Sigmoid colon (tissue), 4 donors: ENCODE data around the gene DNAJB12.

Source experiments
- EP300 ChIP-seq, 4 donors: sonication (generic); formaldehyde crosslinking; IDR thresholded peaks; one replicate each; pipeline ENCODE4 v1.6.1; 2017; ENCODE audit warnings: antibody characterized with exemption in 4 of 4
- POLR2A ChIP-seq, 2 donors: fragments of 450-650 bp; IDR thresholded peaks; one replicate each; pipeline ENCODE4 v1.6.1; 2016; ENCODE audit warnings: antibody characterized with exemption in 2 of 2, mild to moderate bottlenecking in 2 of 2, moderate library complexity in 2 of 2
- POLR2AphosphoS5 ChIP-seq, 4 donors: sonication (generic); formaldehyde crosslinking; IDR thresholded peaks; one replicate each; pipeline ENCODE4 v1.6.1; 2017; ENCODE audit warnings: antibody characterized with exemption in 4 of 4
- TF ChIP-seq, protein P1 (sequence below), 4 experiments: fragments of 450-650 bp in 3 of 4; fragments of 200-600 bp in 1 of 4; IDR thresholded peaks; one replicate each; pipeline ENCODE4 v1.5.1; 2016 to 2019; ENCODE audit warnings: antibody characterized with exemption in 4 of 4, mild to moderate bottlenecking in 3 of 4, moderate library complexity in 2 of 4

DNA sequence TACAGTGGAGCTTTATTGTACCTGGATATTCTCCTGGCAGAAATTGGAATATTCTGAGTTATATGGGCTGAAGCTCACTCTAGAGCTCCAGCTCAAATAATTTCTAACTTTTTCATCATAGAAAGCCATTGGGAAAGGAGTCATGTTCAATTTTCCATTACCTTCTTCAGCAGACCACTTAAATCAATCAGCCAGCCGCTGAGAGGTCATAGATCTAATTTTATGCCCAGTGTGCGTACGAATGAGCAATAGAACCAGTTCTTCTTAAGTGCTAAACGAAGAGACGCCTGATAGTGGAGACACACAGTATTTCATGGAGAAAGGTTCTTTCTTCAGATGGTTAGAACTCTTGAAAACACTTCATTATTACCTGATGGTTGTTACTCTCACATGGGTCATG is 35.0 kb upstream of the DNAJB12 start:
- TF ChIP-seq POLR2A (IDR thresholded peaks at IDR 0.05), result no peak
- no peak for TF ChIP-seq POLR2AphosphoS5 (IDR thresholded peaks at IDR 0.05)
- TF ChIP-seq, protein P1, sequence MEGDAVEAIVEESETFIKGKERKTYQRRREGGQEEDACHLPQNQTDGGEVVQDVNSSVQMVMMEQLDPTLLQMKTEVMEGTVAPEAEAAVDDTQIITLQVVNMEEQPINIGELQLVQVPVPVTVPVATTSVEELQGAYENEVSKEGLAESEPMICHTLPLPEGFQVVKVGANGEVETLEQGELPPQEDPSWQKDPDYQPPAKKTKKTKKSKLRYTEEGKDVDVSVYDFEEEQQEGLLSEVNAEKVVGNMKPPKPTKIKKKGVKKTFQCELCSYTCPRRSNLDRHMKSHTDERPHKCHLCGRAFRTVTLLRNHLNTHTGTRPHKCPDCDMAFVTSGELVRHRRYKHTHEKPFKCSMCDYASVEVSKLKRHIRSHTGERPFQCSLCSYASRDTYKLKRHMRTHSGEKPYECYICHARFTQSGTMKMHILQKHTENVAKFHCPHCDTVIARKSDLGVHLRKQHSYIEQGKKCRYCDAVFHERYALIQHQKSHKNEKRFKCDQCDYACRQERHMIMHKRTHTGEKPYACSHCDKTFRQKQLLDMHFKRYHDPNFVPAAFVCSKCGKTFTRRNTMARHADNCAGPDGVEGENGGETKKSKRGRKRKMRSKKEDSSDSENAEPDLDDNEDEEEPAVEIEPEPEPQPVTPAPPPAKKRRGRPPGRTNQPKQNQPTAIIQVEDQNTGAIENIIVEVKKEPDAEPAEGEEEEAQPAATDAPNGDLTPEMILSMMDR (IDR thresholded peaks at IDR 0.05), result no peak
- no peak for TF ChIP-seq EP300 (IDR thresholded peaks at IDR 0.05)
